MM.1S (cell line): ENCODE data around the gene ATP13A3.

Experiments
- DNase-seq: peaks from one replicate; pipeline ENCODE4 v3.0.0-alpha.2; 2015
- H2AFZ ChIP-seq: fragments of 300-600 bp; sonication (generic); 2 replicates; pipeline ENCODE4 v1.6.0; 2016; ENCODE audit warnings: antibody characterized with exemption, low read length
- H3F3A ChIP-seq: fragments of 300-600 bp; sonication (generic); 2 replicates; pipeline ENCODE4 v1.6.1; 2016; ENCODE audit warnings: mild to moderate bottlenecking, antibody characterized with exemption, low read length, moderate library complexity, mixed read lengths; ENCODE audit not compliant: insufficient read depth
- H3K27ac ChIP-seq: fragments of 300-600 bp; sonication (generic); 2 replicates; pipeline ENCODE4 v1.5.1; 2016; ENCODE audit warnings: mild to moderate bottlenecking, low read length
- H3K27me3 ChIP-seq: fragments of 300-600 bp; sonication (generic); replicated peaks from 2 replicates; pipeline ENCODE4 v1.6.0; 2016; ENCODE audit warnings: low read length; ENCODE audit not compliant: insufficient read depth
- H3K36me3 ChIP-seq: fragments of 300-600 bp; sonication (generic); replicated peaks from 2 replicates; pipeline ENCODE4 v1.6.1; 2016; ENCODE audit warnings: mild to moderate bottlenecking, low read length, mixed read lengths; ENCODE audit not compliant: insufficient read depth
- H3K4me1 ChIP-seq: fragments of 300-600 bp; sonication (generic); 2 replicates; pipeline ENCODE4 v1.6.1; 2016; ENCODE audit warnings: low read length, mixed read lengths
- H3K4me2 ChIP-seq: fragments of 300-600 bp; sonication (generic); 2 replicates; pipeline ENCODE4 v1.6.0; 2016; ENCODE audit warnings: low read depth, low read length
- H3K4me3 ChIP-seq: fragments of 300-600 bp; sonication (generic); 2 replicates; pipeline ENCODE4 v1.5.1; 2016; ENCODE audit warnings: low read length, mixed read lengths
- H3K79me2 ChIP-seq: fragments of 300-600 bp; sonication (generic); 2 replicates; pipeline ENCODE4 v1.6.1; 2016; ENCODE audit warnings: mixed run types, low read length, mixed read lengths
- H3K9ac ChIP-seq: fragments of 300-600 bp; sonication (generic); 2 replicates; pipeline ENCODE4 v1.6.1; 2016; ENCODE audit warnings: low read length, mixed read lengths
- H3K9me2 ChIP-seq: fragments of 300-600 bp; sonication (generic); replicated peaks from 2 replicates; pipeline ENCODE4 v1.6.1; 2016; ENCODE audit warnings: mild to moderate bottlenecking, low read length, mixed read lengths; ENCODE audit not compliant: insufficient read depth
- H3K9me3 ChIP-seq: fragments of 300-600 bp; sonication (generic); replicated peaks from 2 replicates; pipeline ENCODE4 v1.6.1; 2016; ENCODE audit warnings: mild to moderate bottlenecking, low read length, mixed read lengths; ENCODE audit not compliant: insufficient read depth
- H4K20me1 ChIP-seq: fragments of 300-600 bp; sonication (generic); 2 replicates; pipeline ENCODE4 v1.6.1; 2016; ENCODE audit warnings: mild to moderate bottlenecking, low read length, moderate library complexity, mixed read lengths; ENCODE audit not compliant: insufficient read depth
- EZH2 ChIP-seq: fragments of 300-600 bp; sonication (generic); optimal IDR thresholded peaks from 2 replicates; pipeline ENCODE3; 2017; ENCODE audit warnings: low read depth, mild to moderate bottlenecking, antibody characterized with exemption, low read length, mixed read lengths
- EZH2phosphoT487 ChIP-seq: fragments of 300-600 bp; sonication (generic); IDR thresholded peaks from 2 replicates; pipeline ENCODE4 v1.6.1; 2018; ENCODE audit warnings: antibody characterized with exemption, low read length
- TF ChIP-seq, protein P1 (sequence below): fragments of 300-600 bp; sonication (generic); IDR thresholded peaks from 2 replicates; pipeline ENCODE4 v1.5.1; 2016; ENCODE audit warnings: antibody characterized with exemption, low read length, mixed read lengths

ATP13A3 gene

DNA sequence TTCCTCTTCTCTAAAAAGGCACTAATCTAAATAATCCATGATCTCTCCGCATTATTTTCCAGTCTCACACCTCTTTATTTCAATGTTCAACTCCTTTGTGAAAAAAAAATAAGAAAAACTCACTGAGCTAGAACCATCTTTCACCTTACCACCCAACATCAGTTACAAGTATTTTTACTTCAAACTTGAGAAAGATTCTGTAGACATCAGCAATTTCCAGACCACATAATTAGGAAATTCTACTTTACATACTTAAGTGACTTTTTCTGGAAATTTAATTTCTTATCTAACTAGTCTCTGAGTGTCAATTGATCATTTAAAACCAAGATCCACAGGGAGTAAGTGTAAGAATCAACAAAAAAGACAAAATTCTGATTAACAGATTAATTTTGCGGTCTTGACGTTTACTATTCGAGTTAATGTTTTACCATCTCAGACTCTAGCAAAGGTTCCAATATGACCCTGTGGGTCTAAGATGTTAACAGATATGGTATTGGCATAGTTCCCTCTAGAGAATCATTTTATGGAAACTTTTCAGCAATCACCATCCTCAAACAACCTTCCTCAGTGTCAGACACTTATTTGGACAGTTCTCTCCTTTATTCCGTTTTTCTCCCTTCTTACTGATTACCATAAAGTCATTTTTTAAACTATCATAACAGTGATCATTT is 5.1 kb downstream of the ATP13A3 start:
- Histone ChIP-seq H3F3A (no peaks in the 10 kb centered on the region), H3K79me2 (peaks cover 94% of the 10 kb centered on the region), H3K9me2 (no peaks in the 10 kb centered on the region), H4K20me1 (peaks cover 7% of the 10 kb centered on the region; the same call in 1 of the 2 replicates), H3K27ac (no peak overlapping the region), H3K4me3 (no peak overlapping the region), H3K4me2 (no peak overlapping the region), H3K4me1 (peaks cover 12% of the 10 kb centered on the region; the same call in 1 of the 2 replicates), H3K27me3 (no peaks in the 10 kb centered on the region), H3K9ac (no peak overlapping the region), H2AFZ (no peak overlapping the region), H3K36me3 (peaks cover 6% of the 10 kb centered on the region), H3K9me3 (no peaks in the 10 kb centered on the region)
- no peak for DNase-seq
- TF ChIP-seq EZH2 = no peak

DNA sequence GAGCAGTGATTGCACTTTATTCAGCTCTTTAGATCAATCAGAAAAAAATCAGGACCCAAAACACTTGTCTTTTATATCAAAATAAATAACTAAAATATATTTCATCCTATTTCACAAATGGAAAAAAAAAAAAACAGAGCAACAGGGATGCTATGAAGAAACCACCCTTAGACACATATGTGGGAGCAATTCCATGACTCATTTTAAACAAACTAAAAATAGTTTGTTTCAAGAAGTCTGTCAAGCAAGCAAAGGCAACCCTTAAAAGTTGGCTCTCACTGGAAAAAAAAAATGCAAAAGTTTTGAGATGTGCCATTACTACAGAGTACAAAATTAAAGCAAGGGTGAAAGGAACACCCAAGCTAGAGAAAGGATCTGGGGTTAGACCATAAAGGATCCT is 5.7 kb downstream of the ATP13A3 start:
- no peaks in the 10 kb centered on the region for H3F3A ChIP-seq
- no peak overlapping the region for H3K27ac ChIP-seq

DNA sequence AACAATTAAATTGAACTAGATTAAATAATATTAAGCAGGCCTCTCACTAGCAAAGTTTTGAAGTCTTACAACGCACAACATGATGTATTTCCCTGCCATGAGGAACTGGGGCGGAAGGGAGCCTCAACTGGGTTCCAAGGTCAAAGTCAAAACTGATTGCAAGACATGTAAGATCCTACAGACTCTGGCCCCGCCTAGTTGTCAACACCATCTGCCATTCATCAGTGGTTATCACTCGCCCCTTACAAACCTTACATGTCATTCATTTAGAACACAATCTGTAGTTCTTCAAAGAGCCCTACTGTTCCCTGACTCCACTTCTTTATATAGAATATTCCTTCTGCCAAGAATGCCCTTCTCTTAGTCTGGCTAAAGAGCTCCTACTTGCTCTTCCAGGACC is 10.0 kb downstream of the ATP13A3 start:
- Histone ChIP-seq H3K27ac (no peak overlapping the region), H3K9me3 (no peaks in the 10 kb centered on the region), H3K4me3 (no peak overlapping the region), H3K9ac (no peak overlapping the region), H3K4me2 (no peak overlapping the region), H3K9me2 (no peaks in the 10 kb centered on the region), H3F3A (no peaks in the 10 kb centered on the region), H3K27me3 (no peaks in the 10 kb centered on the region), H2AFZ (no peak overlapping the region), H4K20me1 (peaks cover 15% of the 10 kb centered on the region; the same call in 1 of the 2 replicates), H3K79me2 (peaks cover 98% of the 10 kb centered on the region), H3K36me3 (no peaks in the 10 kb centered on the region; the same call in none of the 2 replicates), H3K4me1 (peaks cover 7% of the 10 kb centered on the region; the same call in 1 of the 2 replicates)
- no peak for DNase-seq
- TF ChIP-seq EZH2 (no peak), EZH2phosphoT487 (no peak)
- TF ChIP-seq, protein P1, sequence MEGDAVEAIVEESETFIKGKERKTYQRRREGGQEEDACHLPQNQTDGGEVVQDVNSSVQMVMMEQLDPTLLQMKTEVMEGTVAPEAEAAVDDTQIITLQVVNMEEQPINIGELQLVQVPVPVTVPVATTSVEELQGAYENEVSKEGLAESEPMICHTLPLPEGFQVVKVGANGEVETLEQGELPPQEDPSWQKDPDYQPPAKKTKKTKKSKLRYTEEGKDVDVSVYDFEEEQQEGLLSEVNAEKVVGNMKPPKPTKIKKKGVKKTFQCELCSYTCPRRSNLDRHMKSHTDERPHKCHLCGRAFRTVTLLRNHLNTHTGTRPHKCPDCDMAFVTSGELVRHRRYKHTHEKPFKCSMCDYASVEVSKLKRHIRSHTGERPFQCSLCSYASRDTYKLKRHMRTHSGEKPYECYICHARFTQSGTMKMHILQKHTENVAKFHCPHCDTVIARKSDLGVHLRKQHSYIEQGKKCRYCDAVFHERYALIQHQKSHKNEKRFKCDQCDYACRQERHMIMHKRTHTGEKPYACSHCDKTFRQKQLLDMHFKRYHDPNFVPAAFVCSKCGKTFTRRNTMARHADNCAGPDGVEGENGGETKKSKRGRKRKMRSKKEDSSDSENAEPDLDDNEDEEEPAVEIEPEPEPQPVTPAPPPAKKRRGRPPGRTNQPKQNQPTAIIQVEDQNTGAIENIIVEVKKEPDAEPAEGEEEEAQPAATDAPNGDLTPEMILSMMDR = no peak

More for the DNA sequence above, 5.7 kb downstream of the ATP13A3 start:
- peaks cover 98% of the 10 kb centered on the region for H3K79me2 ChIP-seq
- TF ChIP-seq, protein P1 = no peak
- TF ChIP-seq EZH2phosphoT487 = no peak
- peaks cover 6% of the 10 kb centered on the region for H3K36me3 ChIP-seq
- H2AFZ ChIP-seq = no peak overlapping the region
- no peak for DNase-seq
- H3K4me1 ChIP-seq = peaks cover 12% of the 10 kb centered on the region; the same call in 1 of the 2 replicates
- peaks cover 7% of the 10 kb centered on the region; the same call in 1 of the 2 replicates for H4K20me1 ChIP-seq
- H3K27me3 ChIP-seq = no peaks in the 10 kb centered on the region
- H3K4me2 ChIP-seq = no peak overlapping the region
- no peaks in the 10 kb centered on the region for H3K9me2 ChIP-seq
- no peak overlapping the region for H3K4me3 ChIP-seq
- H3K9me3 ChIP-seq = no peaks in the 10 kb centered on the region
- H3K9ac ChIP-seq = no peak overlapping the region

DNA sequence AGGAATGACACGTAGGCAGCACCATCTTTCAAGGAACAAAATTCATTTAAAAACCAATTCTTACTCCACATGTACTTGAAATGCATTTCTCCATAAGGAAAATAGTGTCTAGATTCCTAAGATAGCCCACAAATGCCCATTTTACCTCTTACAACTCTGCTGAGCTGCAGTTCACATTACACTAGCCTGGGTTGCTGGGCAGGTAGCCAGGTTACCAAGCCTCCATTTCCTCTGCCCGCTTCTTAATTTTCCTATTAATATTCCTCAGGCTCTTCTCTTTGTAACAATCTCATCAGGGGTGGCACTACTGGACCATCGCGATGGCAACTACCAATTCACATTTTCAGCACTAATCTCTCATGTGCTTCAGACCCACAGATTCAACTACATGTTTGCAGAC is 10.8 kb downstream of the ATP13A3 start:
- DNase-seq = no peak
- no peak overlapping the region for H3K9ac ChIP-seq
- H3K36me3 ChIP-seq = no peaks in the 10 kb centered on the region; the same call in none of the 2 replicates
- H2AFZ ChIP-seq = no peak overlapping the region
- H4K20me1 ChIP-seq = peaks cover 17% of the 10 kb centered on the region; the same call in 1 of the 2 replicates
- H3K27ac ChIP-seq = no peak overlapping the region
- no peaks in the 10 kb centered on the region for H3K9me3 ChIP-seq
- H3K9me2 ChIP-seq = no peaks in the 10 kb centered on the region
- H3F3A ChIP-seq = no peaks in the 10 kb centered on the region
- H3K4me1 ChIP-seq = no peaks in the 10 kb centered on the region
- TF ChIP-seq, protein P1 = no peak
- TF ChIP-seq EZH2phosphoT487 = no peak
- TF ChIP-seq EZH2 = no peak
- no peak overlapping the region for H3K4me3 ChIP-seq
- no peak overlapping the region for H3K4me2 ChIP-seq
- H3K79me2 ChIP-seq = peaks cover 97% of the 10 kb centered on the region
- H3K27me3 ChIP-seq = no peaks in the 10 kb centered on the region
